ENCODE results near the gene HNRNPUL2.

DNA sequence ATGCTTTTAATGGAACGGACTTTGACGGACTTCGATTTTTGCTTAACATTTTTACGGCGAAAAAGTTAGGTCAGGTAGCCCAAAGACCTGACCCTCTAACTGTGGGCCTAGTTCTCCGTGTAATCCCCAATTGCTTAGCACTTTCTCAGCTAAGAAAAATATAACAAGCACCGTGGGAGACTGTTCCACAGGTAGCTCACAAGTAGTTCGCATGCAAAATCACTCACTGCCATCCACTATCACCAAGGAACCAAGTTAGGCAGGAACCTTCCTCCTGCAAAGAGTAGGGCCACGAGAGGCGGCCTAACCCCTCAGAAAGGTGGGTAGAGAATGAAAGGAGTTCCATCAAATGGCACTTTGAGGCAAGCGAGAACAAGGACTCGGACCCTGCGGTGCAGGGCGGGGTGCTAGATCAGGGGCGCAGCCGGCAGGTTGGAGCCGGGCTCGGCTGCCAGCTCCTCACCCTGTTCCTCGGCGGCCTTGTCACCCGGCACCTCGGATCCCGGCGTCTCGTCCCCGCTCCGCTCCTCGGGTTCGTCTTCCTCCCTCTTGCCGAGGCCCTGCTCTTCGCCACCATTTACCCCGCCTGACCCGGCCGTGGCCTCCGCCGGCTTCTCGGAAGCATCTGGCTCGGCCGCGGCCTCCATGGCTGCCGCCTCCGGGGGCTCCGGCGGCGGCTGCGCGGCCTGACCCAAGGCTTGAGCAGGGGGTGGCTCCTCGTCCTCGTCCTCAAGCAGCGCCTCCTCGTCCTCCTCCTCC is 922 bp downstream of the HNRNPUL2 start:
- TF ChIP-seq CTCF (IDR thresholded peaks at IDR 0.05; ENCODE audit: insufficient read depth, low read length, poor library complexity, severe bottlenecking) (no peak), EZH2phosphoT487 (conservative IDR thresholded peaks at IDR 0.05; ENCODE audit: low read length) (no peak)

All from SU-DHL-6 (cell line).